ENCODE measurements around the gene ARL2.

The ARL2 gene

DNA sequence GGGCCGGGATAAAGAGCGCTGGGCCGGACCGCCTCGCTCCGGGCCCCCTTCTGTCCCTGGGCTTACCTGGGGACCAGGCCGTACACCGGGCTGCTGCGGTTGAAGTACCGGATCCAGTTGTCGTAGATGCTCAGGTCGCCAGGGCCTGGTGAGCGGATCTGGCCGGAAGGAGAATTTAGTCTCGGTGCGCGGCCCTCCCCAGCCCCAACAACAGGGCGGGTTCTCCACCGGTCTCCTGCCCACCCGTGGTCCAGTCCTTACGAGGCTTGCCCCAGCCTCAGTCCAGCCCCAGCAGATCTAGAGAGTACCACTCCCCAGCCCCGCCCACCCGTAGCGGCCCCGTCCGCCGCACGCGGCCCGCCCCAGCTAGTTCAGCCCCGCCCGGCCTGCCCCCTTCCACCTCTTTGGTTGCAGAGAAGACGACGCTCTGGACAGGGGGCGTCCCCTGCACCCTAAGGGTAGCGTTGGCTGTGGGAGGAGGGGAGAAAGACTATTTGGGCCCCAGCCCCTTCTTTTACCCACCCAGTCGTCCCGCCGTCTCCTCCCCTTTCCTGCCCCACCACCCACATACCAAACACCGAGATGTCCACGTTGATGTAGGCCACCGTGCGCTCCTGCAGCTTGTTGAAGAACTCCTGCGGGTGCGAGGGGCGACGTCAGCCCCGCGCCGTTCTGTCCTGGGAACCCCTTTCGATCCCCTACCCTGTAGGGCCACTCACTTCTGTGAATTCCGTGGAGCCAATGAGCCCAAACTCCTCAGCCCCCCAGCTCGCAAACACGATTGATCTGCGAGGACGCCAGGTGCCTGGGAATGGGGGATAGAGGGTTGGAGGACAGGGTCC is 33.8 kb downstream of the ARL2 start:
- DNase-seq: peak in 2 of 5 donors; percentile 9 to 20

DNA sequence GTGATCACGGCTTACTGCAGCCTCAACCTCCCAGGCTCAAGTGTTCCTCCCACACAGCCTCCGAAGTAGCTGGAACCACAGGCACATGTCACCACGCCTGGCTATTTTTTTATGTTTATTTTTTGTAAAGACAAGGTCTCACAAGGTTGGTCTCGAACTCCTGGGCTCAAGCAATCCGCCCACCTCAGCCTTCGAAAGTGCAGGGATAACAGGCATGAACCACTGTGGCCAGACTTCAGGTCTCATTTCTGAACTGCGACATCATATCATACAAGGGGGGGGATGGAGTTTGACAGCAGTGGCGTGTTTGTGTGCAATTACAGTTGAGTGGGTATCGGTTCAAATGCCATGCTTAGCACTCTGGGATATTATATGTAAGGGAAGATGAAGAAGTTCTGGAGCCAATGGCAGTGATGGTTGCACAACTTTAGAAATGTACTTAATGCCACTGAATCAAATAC is 37.5 kb downstream of the ARL2 start:
- no peak for DNase-seq

DNA sequence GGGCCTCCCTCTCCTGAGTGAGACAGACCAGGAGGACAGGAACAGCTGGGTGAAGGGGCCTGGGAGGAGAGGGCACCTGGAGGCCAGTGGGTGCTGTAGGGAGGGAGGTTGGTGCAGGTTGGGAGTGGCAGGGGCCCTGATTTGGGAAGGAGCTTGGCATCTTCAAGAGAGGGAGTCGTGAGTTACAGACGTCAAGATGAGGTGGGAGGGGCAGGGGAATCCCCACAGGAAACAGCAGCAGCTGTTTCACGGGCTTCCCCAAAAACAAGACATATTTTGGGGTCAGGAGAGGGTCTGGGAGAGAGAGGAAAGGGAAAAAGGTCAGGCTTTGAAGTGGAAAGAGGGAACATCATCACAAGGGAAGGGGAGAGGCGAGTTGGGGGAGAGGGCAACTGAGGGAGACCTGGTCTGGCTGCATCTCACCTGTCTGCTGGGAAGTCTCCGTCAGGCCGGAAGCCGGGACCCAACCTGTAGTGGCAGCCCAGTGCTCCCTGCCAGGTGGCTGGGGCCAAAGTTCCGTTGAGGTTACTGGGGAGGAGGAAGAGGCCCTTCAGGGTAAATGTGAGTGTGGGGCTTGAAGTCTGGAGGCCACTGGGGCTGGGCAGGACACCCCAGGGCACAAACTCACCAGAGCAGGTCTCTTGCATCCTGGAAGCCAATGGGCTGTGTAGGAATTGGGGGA is 40.0 kb downstream of the ARL2 start:
- peak in 1 of 5 donors; percentile 21 for DNase-seq

GRCh38 chr11:65055538-65055937 is 41.6 kb downstream of the ARL2 start:
- DNase-seq: no peak

- no peak for DNase-seq
These were observed 43.0 kb downstream of the ARL2 start for GRCh38 chr11:65056999-65057398.

DNA sequence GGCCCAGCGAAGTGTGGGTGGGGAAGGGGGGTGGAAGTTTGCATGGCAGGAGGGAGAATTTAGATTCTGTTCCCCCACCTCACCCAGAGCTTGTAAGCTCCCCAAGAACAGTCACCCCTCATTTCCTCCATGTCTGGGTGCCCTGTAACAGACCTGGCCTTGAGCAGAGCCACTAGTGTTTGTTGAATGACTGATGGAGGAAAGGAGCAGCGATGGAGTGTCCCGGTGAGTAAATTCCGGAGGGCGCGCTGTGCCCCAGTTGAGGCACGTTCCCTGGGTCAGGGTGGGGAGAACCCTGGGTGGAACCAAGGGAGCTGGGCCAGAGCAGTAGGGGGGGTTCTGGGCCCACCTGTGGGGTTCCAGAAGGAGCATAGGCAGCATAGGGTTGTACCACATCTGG is 43.6 kb downstream of the ARL2 start:
- no peak for DNase-seq

- DNase-seq: no peak
These were observed 44.1 kb downstream of the ARL2 start for GRCh38 chr11:65058012-65058411.

DNA sequence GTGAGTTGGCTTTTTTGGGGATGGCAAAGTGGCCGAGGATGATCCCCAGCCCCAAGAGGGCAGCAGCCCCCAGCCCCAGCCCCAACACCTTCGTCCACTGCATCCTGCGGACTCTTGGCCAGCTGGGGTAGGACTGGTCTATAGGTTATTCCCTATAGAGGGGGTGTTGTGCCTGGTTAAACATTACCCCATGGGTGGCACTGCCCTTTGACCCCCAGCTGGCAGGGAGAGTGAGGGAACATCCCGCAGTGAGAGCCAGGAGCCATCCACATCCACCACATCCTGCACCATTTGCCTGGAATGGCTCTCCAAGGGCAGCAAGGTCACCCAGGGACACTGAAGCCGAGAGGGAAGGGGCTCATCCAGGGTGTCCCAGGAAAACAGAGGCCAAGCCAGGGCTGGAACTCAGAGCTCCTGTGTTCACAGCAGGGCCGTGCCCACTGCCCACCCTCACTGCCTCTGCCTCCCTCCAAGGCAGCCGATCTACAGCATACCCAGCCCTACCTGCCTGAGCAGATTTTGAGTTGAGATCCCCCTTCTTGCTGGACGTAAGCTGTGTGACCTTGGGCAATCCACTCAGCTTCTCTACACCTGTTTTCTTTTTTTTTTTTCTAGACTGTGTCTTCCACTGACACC is 44.6 kb downstream of the ARL2 start, which contains the start of gene NAALADL1:
TSS of gene NAALADL1 (minus strand) at position 135 of the 636 bp plus-strand sequence. CDS start at position 103, 32 bp downstream.
- no peak for DNase-seq

DNA sequence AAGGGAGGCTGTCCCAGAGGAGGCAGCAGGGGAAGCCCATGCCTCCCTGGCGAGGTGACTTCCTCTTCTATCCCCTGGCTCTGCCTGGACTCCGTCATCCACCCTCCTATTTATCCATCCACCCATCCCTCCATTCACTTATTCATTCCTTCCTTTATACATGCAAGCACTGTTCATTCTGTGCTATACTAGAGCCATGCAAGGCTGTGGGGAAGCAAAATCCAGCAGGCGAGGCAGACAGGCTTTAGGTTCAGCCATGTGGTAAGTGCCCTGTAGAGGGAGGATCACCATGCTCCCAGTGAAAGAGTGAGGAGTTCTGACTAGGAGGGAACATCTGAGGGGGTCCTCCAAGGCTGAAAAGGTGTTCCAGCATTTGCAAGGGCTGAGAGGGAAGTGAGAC is 45.6 kb downstream of the ARL2 start:
- no peak for DNase-seq

DNA sequence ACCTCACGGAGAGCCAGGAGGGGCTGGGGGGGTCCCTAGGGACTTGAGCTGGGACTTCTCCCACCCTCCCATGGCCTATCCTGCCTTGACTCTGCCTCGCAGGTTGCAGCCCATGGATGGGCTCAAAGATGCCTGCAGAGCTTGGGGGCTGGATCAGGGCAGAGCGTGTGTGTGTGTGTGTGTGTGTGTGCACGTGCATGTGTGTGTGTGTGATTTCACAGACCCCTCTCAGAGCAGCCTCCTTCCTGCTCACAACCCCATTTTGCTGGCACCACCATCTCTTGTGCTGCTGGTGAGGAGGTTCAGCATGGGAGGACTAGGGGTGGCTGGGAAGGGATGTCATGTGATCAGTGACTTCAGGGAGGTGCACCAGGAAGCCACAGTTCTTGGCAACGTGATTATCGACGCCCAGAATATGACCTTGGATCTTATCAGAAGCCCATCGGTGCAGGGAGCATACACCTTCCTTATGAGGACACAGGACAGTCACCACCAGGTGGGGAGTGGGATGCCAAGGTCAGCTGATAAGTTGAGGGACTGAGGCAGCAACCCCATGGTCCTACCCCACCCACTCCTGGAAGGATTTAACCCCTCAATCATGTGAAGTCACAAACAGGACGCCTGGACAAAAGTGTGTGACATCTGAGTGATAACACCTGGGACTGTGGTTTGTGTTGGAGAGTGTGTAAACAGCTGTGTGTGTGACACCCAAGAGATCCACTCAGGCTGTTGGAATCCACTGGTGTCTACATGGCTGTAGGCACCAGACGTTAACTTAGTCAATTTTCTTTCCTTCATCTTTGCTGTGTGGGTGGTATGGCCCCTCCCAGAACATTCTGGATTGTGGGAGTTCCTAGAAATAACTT is 46.2 kb downstream of the ARL2 start:
- DNase-seq: no peak

DNA sequence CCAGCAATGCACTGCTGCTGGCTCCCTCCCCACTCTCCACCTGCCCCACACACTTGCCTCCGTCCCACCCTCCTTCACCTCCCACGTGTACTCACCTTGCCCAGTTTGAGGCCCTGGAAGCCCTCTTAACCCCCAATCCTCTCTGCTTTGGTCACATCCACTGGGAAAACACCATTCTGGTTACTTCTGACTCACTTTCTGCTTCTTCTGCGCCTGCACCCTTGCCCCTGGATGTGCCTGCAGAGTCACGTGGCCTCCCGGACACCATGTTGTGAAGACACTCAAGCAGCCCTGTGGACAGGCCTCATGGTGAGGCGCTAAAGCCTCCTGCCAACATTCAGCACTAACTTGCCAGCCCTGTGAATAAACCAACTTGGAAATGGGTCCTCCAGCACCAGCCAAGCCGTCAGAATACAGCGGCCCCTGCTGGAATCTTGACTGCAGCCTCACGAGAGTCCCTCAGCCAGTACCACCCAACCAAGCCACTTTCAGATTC is 47.0 kb downstream of the ARL2 start:
- DNase-seq: no peak

DNA sequence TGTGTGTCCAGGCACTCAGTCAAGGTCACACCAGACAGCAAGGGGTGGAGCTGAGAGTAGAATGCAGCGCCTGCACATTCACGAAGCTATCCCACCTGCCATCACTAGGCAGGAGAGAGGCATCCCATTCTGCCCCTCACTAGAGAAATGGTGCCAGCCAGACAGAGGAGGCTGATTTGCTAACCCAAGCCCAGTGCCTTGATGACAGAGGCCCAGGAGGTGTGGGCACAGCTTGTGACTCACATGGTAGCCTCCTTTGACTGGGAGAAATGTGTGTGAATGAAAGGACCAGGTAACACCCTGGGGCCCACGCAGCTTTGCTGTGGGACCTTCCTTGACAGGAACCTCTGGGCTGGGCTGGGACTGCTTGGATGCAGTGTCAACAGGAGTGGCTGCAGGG is 49.6 kb downstream of the ARL2 start:
- DNase-seq: no peak

DNA sequence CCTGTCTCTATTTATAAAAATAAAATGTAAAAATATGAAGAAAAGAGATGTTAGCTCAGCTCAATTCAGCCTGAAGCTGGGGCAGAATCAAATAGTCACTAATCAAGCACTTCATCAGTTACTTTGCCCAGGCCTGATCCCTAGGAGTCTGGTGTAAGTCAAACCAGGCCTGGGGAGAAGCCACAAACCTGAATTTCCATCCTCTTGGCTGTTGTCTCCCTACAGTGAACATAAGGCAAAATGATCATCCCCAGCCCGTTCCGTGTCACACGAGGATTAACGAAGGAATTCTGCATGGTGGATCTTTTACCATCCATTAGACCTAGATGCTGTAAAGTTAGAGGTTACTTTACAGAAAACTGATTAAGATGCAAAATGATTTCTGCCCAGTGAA is 50.9 kb downstream of the ARL2 start:
- DNase-seq: no peak

- no peak for DNase-seq
These were observed 51.9 kb downstream of the ARL2 start for GRCh38 chr11:65065851-65066250.

DNA sequence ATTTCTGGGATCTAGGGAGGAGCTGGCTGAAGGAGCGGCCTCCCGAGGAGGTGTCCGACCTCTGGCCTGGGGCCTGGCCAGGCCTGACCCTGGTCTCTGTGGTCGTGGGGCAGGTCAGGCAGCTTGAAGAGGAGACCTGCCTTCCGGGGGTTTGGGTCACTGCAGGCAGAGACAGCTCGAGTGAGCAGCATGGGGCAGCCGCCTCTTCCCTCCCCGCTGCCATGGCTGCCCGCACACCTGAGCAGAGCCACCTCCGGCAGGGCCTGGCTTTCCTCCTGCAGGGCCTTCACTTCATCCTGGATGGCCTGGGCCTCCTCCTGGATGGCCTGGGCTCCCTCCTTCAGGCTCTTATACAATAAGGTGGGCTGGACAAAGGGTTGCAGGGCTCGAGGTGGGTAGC is 52.4 kb downstream of the ARL2 start:
- no peak for DNase-seq

GRCh38 chr11:65066805-65067291 is 52.9 kb downstream of the ARL2 start:
- no peak for DNase-seq

DNA sequence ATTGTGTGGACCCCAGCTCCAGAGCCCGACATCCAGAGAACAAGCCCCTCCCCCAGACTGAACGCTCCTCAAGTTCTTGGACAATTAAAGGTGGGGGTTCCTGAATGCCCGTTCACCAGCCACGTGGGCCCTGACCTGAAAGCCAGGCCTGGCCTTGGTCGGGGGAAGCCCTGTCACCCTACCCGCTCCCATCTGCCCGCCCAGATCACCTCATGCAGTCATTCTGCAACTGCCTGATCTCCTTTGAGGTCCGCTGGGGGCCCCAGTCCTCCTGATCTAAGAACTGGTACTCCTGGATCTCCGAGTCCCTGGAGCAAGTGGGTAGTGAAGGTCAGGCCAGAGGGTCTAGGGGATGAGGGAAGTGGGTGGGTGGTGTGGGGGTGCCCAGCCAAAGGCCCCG is 53.5 kb downstream of the ARL2 start:
- no peak for DNase-seq

- no peak for DNase-seq
These were observed 55.3 kb downstream of the ARL2 start for GRCh38 chr11:65069217-65069616.
